Muscle layer of colon (tissue), 2 donors: ENCODE measurements around the gene MAPRE2.

Experiments used
- H3K27ac ChIP-seq: one replicate; pipeline ENCODE4 v1.7.0; 2013; ENCODE audit warnings: low read depth, mild to moderate bottlenecking, low read length, moderate library complexity
- H3K27me3 ChIP-seq, 2 donors: one replicate each; pipeline ENCODE4 v1.7.0; 2013; ENCODE audit warnings: low read length in 2 of 2, mild to moderate bottlenecking in 2 of 2; ENCODE audit not compliant: insufficient read depth in 2 of 2, control insufficient read depth in 1 of 2
- H3K36me3 ChIP-seq: one replicate; pipeline ENCODE4 v1.7.0; 2013; ENCODE audit warnings: mild to moderate bottlenecking, low read length; ENCODE audit not compliant: insufficient read depth
- H3K4me1 ChIP-seq: one replicate; pipeline ENCODE4 v1.7.0; 2013; ENCODE audit warnings: mild to moderate bottlenecking, low read length; ENCODE audit not compliant: insufficient read depth
- H3K4me3 ChIP-seq, 2 donors: one replicate each; pipeline ENCODE4 v1.7.0; 2013; ENCODE audit warnings: low read length in 2 of 2, low read depth in 1 of 2, mild to moderate bottlenecking in 1 of 2, moderate library complexity in 1 of 2
- H3K9ac ChIP-seq: one replicate; pipeline ENCODE4 v1.7.0; 2013; ENCODE audit warnings: low read length
- H3K9me3 ChIP-seq: one replicate; pipeline ENCODE4 v1.7.0; 2013; ENCODE audit warnings: mild to moderate bottlenecking, low read length
- donor health status: abdominal sarcoma.
- donor health status: Adenocarcinoma of cecum.

Gene MAPRE2

DNA sequence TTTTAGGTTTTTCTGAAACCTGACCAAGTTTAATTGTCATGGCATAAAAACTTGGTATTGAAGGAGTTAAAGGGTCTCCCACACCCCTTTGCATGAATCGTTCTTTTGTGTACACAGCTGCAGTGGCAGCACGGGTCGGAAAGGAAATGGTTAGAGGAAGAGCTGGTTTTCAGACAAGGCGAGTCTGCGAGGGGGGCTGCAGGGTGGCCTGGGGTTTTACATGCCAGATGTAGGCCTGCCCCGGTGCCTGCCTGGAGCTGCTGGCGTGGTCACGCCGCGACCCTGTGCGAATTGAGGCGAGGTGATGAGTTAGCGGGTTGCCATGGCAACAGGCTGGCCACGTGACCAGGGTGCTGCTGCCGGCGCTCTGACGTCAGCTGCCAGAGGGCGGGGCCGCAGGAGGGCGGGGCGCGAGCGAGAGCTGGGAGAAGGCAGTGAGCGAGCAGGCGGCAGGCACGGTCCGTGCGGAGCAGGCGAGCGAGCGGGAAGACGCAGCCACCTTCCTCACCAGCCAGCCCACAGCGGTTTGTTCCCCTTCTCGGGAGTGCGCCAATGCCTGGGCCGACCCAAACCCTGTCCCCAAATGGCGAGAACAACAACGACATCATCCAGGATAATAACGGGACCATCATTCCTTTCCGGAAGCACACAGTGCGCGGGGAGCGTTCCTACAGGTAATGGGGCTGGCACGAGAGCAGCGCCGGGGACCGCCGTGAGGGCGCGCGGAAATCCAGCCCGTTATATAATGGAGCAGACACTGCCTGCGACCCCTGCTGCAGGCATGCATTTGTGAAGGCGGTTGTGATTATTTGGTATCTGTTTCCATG lies at the start of gene MAPRE2:
Gene MAPRE2, plus strand, starts transcription at position 426 of the 827 bp plus-strand sequence. Its CDS starts 127 bp downstream, at position 553.
- H3K36me3 ChIP-seq: no peaks in the 10 kb centered on the region
- peak within 1 kb of the TSS; percentile 54 for H3K9ac ChIP-seq
- no peaks in the 10 kb centered on the region for H3K9me3 ChIP-seq
- peaks cover 29% of the 10 kb centered on the region for H3K4me1 ChIP-seq
- H3K4me3 ChIP-seq: peak within 1 kb of the TSS; percentile 92 to 100
- H3K27ac ChIP-seq: peak within 1 kb of the TSS; percentile 94
- H3K27me3 ChIP-seq: no peaks in the 10 kb centered on the region

- Histone ChIP-seq H3K9ac (no peak overlapping the region), H3K4me3 (no peak overlapping the region), H3K4me1 (no peaks in the 10 kb centered on the region), H3K27me3 (no peaks in the 10 kb centered on the region), H3K9me3 (no peaks in the 10 kb centered on the region), H3K27ac (no peak overlapping the region), H3K36me3 (no peaks in the 10 kb centered on the region)
Measured at GRCh38 chr18:34991561-34991960, 49.7 kb upstream of the MAPRE2 start.

- Histone ChIP-seq H3K9ac (no peak overlapping the region), H3K27me3 (no peaks in the 10 kb centered on the region), H3K9me3 (no peaks in the 10 kb centered on the region), H3K36me3 (no peaks in the 10 kb centered on the region), H3K4me3 (no peak overlapping the region), H3K27ac (no peak overlapping the region), H3K4me1 (no peaks in the 10 kb centered on the region)
Measured at GRCh38 chr18:34993289-34993688, 47.9 kb upstream of the MAPRE2 start.

GRCh38 chr18:34995746-34996145 lies 45.5 kb upstream of the MAPRE2 start:
- Histone ChIP-seq H3K27ac (no peak overlapping the region), H3K36me3 (no peaks in the 10 kb centered on the region), H3K4me3 (no peak overlapping the region), H3K4me1 (no peaks in the 10 kb centered on the region), H3K9ac (no peak overlapping the region), H3K27me3 (no peaks in the 10 kb centered on the region), H3K9me3 (no peaks in the 10 kb centered on the region)

DNA sequence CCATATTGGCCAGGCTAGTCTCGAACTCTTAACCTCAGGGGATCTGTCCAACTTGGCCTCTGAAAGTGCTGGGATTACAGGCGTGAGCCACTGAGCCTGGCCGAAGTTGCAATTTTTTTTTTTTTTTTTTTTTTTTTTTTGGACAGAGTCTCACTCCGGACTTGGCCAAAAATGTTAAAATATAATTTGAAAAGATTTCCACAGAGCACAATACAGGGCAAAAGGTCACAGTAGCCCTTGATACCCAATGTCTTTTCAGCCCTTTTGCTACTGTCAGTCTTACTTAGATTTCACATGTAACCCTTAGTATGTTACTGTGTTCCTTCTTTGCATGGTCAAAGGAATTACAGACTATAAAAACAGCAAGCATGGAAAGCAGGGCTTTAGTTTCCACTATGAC lies 42.6 kb upstream of the MAPRE2 start:
- no peak overlapping the region for H3K27ac ChIP-seq
- no peaks in the 10 kb centered on the region for H3K36me3 ChIP-seq
- H3K27me3 ChIP-seq: no peaks in the 10 kb centered on the region

DNA sequence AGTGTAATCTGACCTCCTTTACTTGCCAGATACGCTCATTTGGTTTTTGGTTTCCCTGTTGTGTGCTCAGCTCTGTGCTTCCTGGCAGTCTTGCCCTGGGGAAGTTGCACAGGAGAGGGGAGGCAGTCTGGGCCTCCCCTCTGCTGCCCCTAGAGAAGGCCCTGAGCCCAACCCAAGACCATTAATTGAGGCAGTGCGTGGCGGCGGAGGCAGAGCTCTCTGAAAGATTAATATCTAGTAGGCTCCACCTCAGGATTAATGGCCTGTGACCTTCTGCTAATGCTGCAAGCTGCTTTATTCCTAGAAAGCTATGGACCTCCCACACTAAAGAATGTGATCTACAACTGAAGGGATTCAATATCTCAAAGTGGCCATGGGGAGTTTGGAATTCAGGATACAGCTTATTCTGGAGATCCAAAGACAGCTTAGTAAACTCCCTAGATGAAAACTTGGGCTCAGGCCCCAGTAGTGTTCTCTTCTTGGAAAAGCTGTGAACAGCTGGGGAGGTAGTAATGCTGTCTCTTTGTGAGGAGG lies 41.4 kb upstream of the MAPRE2 start:
- H3K4me3 ChIP-seq: no peak overlapping the region
- H3K36me3 ChIP-seq: no peaks in the 10 kb centered on the region
- no peaks in the 10 kb centered on the region for H3K9me3 ChIP-seq
- H3K4me1 ChIP-seq: no peaks in the 10 kb centered on the region
- no peak overlapping the region for H3K9ac ChIP-seq
- H3K27me3 ChIP-seq: no peaks in the 10 kb centered on the region
- no peak overlapping the region for H3K27ac ChIP-seq

More for the DNA sequence above, 42.6 kb upstream of the MAPRE2 start:
- no peaks in the 10 kb centered on the region for H3K4me1 ChIP-seq
- H3K4me3 ChIP-seq: no peak overlapping the region
- no peaks in the 10 kb centered on the region for H3K9me3 ChIP-seq
- no peak overlapping the region for H3K9ac ChIP-seq

- Histone ChIP-seq H3K9ac (no peak overlapping the region), H3K9me3 (no peaks in the 10 kb centered on the region), H3K27me3 (no peaks in the 10 kb centered on the region), H3K4me3 (no peak overlapping the region), H3K36me3 (no peaks in the 10 kb centered on the region), H3K27ac (no peak overlapping the region), H3K4me1 (no peaks in the 10 kb centered on the region)
Measured at GRCh38 chr18:35000457-35000856, 40.8 kb upstream of the MAPRE2 start.

DNA sequence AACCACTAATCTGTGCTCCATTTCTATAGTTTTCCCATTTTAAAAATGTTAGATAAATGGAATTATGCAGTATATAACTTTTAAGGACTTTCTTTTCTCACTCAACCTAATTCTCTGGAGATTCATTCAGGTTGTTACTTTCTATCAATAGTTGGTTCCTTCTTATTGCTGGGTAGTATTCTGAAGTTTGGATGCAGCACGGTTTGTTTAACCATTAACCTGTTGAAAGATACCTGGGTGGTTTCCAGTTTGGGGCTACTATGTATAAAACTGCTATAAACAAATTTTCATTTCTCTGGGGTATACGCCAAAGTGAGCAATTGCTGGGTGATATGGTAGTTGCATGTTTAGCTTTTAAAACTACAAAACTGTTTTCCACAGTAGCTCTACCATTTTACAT lies 39.1 kb upstream of the MAPRE2 start:
- Histone ChIP-seq H3K27ac (no peak overlapping the region), H3K27me3 (no peaks in the 10 kb centered on the region), H3K4me3 (no peak overlapping the region), H3K4me1 (no peaks in the 10 kb centered on the region), H3K9me3 (no peaks in the 10 kb centered on the region), H3K9ac (no peak overlapping the region), H3K36me3 (no peaks in the 10 kb centered on the region)

DNA sequence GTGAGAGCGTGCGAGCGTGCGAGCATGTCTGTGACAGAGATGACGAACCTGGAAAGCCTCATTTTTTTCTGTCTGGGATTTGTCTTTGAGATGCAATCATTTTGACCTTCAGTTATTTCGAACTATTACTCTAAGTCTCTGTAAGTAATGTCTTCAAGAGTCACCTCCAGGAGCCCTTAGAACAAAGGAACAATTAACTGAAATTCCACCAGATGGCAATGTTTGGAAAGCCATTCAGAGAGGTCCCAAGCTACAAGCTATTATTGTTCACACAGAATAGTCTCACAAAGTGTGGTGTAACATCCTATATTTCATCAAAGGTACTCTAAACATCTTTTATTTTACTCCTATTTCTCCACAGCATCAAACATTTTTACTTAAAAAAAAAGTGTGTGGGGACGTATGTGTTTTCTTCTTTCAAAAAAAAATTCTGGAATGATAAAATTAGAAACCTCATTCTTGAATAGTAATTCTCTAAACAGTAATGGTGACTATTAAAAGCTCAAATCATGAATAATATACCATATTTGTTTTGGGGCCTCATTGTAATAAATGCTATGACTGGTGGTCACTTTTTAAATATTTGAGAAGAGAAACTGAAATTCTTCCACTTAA lies 35.1 kb upstream of the MAPRE2 start:
- H3K27ac ChIP-seq: no peak overlapping the region

DNA sequence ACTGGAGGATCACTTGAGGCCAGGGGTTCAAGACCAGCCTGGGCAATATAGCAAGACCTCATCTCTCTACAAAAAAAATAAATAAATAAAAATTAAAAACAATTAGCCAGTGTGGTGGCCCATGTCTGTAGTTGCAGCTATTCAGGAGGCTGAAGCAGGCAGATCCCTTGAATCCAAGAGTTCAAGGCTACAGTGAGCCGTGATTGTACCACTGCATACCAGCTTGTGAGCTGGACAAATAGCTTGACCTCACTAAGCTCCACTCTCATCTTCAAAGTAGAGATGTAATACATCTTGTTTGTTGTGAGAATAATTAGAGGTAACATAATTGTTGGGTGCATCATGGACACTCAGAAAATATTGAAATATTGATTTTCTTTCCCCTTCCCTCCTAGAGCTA lies 31.1 kb upstream of the MAPRE2 start:
- Histone ChIP-seq H3K4me1 (no peaks in the 10 kb centered on the region), H3K27ac (no peak overlapping the region)

More for the DNA sequence above, 35.1 kb upstream of the MAPRE2 start:
- H3K27me3 ChIP-seq: no peaks in the 10 kb centered on the region
- H3K9ac ChIP-seq: no peak overlapping the region
- no peaks in the 10 kb centered on the region for H3K9me3 ChIP-seq
- H3K36me3 ChIP-seq: no peaks in the 10 kb centered on the region
- no peaks in the 10 kb centered on the region for H3K4me1 ChIP-seq
- no peak overlapping the region for H3K4me3 ChIP-seq

DNA sequence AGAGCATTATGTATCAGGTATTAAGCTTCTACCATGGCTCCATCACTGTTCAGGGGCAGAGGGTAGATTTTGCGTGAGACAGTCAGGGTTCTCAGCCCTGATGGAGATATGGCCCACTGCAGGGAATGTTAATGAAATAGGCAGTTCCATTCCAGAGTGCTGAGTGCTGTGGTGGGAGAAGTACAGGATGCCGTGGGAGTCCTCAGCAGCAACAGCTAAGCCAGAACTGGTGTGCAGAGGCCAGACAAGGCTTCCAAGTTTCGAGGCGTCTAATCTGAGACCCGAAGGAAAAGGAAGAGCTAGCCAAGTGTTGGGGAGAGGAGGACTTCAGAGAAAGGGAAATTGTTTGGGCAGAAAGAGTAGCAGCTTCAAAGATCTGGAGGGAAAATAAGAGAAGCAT lies 30.2 kb upstream of the MAPRE2 start:
- Histone ChIP-seq H3K4me1 (no peaks in the 10 kb centered on the region), H3K4me3 (no peak overlapping the region), H3K36me3 (no peaks in the 10 kb centered on the region), H3K9me3 (no peaks in the 10 kb centered on the region), H3K27ac (no peak overlapping the region), H3K27me3 (no peaks in the 10 kb centered on the region), H3K9ac (no peak overlapping the region)

More for the DNA sequence above, 31.1 kb upstream of the MAPRE2 start:
- Histone ChIP-seq H3K36me3 (no peaks in the 10 kb centered on the region), H3K27me3 (no peaks in the 10 kb centered on the region), H3K4me3 (no peak overlapping the region), H3K9ac (no peak overlapping the region), H3K9me3 (no peaks in the 10 kb centered on the region)
